ENCODE data around the gene LMBR1L. TPM values are rescaled to one million over a fixed set of nuclear protein-coding genes. Genes with fewer than 3 reads are reported as not detected.

LMBR1L gene
- total RNA-seq, 1 experiment from 2014 or later = 47.2 TPM

- no TSS peak for BruUV-seq (replicated peaks)
- Histone ChIP-seq H3K36me3 (ENCODE audit: insufficient read depth, low read length, poor library complexity, severe bottlenecking) (peaks cover 7% of the 10 kb centered on the region), H3K27me3 (replicated peaks; ENCODE audit: insufficient read depth, low read depth, low read length, poor library complexity) (no peaks in the 10 kb centered on the region), H3K27ac (ENCODE audit: low read depth, low read length, poor library complexity, severe bottlenecking) (peak overlapping the region; percentile 27), H3K4me3 (ENCODE audit: low read depth, low read length, poor library complexity, severe bottlenecking) (peak overlapping the region; percentile 95), H3K9me3 (ENCODE audit: low read depth, low read length, poor library complexity, severe bottlenecking) (no peaks in the 10 kb centered on the region), H3K4me1 (ENCODE audit: insufficient read depth, low read length, poor library complexity, severe bottlenecking) (peaks cover 8% of the 10 kb centered on the region)
- TF ChIP-seq CTCF (conservative IDR thresholded peaks at IDR 0.05; ENCODE audit: low read depth, low read length) (no peak), EZH2 (IDR thresholded peaks at IDR 0.05; ENCODE audit: borderline replicate concordance, low read depth, low read length, poor library complexity, severe bottlenecking) (no peak)
- no peak for DNase-seq (ENCODE audit: low spot score)
- intact Hi-C loops (cut with micrococcal nuclease; ENCODE audit: unreplicated experiment) = no loop called here
- CTCF ChIA-PET = interaction anchor here (1.0 to 3.2 kb wide), 2 partner anchors 11 to 12 kb away, joined by 3 to 19 read pairs; no protein-coding TSS in a partner anchor
- POLR2A ChIA-PET (ENCODE audit: low non-redundant PET) = interaction anchor here (0.5 kb wide), 1 partner anchor 652 kb away, joined by 8 read pairs; no protein-coding TSS in a partner anchor
Observed at GRCh38 chr12:49108958-49109404, 1.7 kb downstream of the LMBR1L start.

- Histone ChIP-seq H3K9me3 (ENCODE audit: low read depth, low read length, poor library complexity, severe bottlenecking) (no peaks in the 10 kb centered on the region), H3K4me3 (ENCODE audit: low read depth, low read length, poor library complexity, severe bottlenecking) (no peak overlapping the region), H3K27me3 (replicated peaks; ENCODE audit: insufficient read depth, low read depth, low read length, poor library complexity) (no peaks in the 10 kb centered on the region), H3K27ac (ENCODE audit: low read depth, low read length, poor library complexity, severe bottlenecking) (no peak overlapping the region), H3K36me3 (ENCODE audit: insufficient read depth, low read length, poor library complexity, severe bottlenecking) (peaks cover 33% of the 10 kb centered on the region), H3K4me1 (ENCODE audit: insufficient read depth, low read length, poor library complexity, severe bottlenecking) (peaks cover 8% of the 10 kb centered on the region)
- no TSS peak for BruUV-seq (replicated peaks)
- intact Hi-C loops (cut with micrococcal nuclease; ENCODE audit: unreplicated experiment) = no loop called here
- POLR2A ChIA-PET (ENCODE audit: low non-redundant PET) = no interaction called here
- TF ChIP-seq EZH2 (IDR thresholded peaks at IDR 0.05; ENCODE audit: borderline replicate concordance, low read depth, low read length, poor library complexity, severe bottlenecking) (no peak), CTCF (conservative IDR thresholded peaks at IDR 0.05; ENCODE audit: low read depth, low read length) (no peak)
- CTCF ChIA-PET = no interaction called here
- DNase-seq (ENCODE audit: low spot score) = no peak
Observed at GRCh38 chr12:49105504-49106084, 5.1 kb downstream of the LMBR1L start.

GRCh38 chr12:49104822-49105221, 5.8 kb downstream of the LMBR1L start:
- CTCF ChIA-PET = interaction anchor here (0.7 kb wide), 1 partner anchor 13 kb away, joined by 3 read pairs; no protein-coding TSS in a partner anchor
- no peak for DNase-seq (ENCODE audit: low spot score)
- no TSS peak for BruUV-seq (replicated peaks)
- Histone ChIP-seq H3K27me3 (replicated peaks; ENCODE audit: insufficient read depth, low read depth, low read length, poor library complexity) (no peaks in the 10 kb centered on the region), H3K36me3 (ENCODE audit: insufficient read depth, low read length, poor library complexity, severe bottlenecking) (peaks cover 37% of the 10 kb centered on the region), H3K9me3 (ENCODE audit: low read depth, low read length, poor library complexity, severe bottlenecking) (no peaks in the 10 kb centered on the region), H3K27ac (ENCODE audit: low read depth, low read length, poor library complexity, severe bottlenecking) (no peak overlapping the region), H3K4me3 (ENCODE audit: low read depth, low read length, poor library complexity, severe bottlenecking) (no peak overlapping the region), H3K4me1 (ENCODE audit: insufficient read depth, low read length, poor library complexity, severe bottlenecking) (peaks cover 8% of the 10 kb centered on the region)
- intact Hi-C loops (cut with micrococcal nuclease; ENCODE audit: unreplicated experiment) = no loop called here
- no peak for TF ChIP-seq CTCF (conservative IDR thresholded peaks at IDR 0.05; ENCODE audit: low read depth, low read length)
- TF ChIP-seq EZH2 (IDR thresholded peaks at IDR 0.05; ENCODE audit: borderline replicate concordance, low read depth, low read length, poor library complexity, severe bottlenecking) = no peak
- POLR2A ChIA-PET (ENCODE audit: low non-redundant PET) = no interaction called here

Data from A673 (cell line).